ENCODE data around the gene DAB1. TPM values are rescaled to one million over a fixed set of nuclear protein-coding genes. Genes with fewer than 3 reads are reported as not detected.

Gene DAB1
- total and polyA plus RNA-seq, 4 donors = 0.05 to 2.6 (median 1.8) TPM

GRCh38 chr1:57117753-57118152 lies 306.1 kb downstream of the DAB1 start:
- DNase-seq (no peak), ATAC-seq (ENCODE audit: low FRiP score) (no peak)
- Histone ChIP-seq H3K4me3 (ENCODE audit: low read length in 2 of 2) (no peak overlapping the region), H3K36me3 (ENCODE audit: control insufficient read depth in 1 of 2, insufficient read depth in 2 of 2, low read length in 1 of 2) (no peaks in the 10 kb centered on the region), H3K27me3 (ENCODE audit: control insufficient read depth in 1 of 2, insufficient read depth in 2 of 2, low read length in 1 of 2) (no peaks in the 10 kb centered on the region), H3K9me3 (ENCODE audit: control insufficient read depth, low read length) (no peaks in the 10 kb centered on the region), H3K4me1 (ENCODE audit: control insufficient read depth in 1 of 2, insufficient read depth in 2 of 2, low read length in 2 of 2) (no peaks in the 10 kb centered on the region), H3K27ac (ENCODE audit: low read depth in 1 of 2, low read length in 2 of 2) (no peak overlapping the region)
- intact Hi-C loops (cut with DNase I) = no loop called here
- WGBS, 2 donors = 25 to 37% methylated on average over 1 of the region's 1 CpG

DNA sequence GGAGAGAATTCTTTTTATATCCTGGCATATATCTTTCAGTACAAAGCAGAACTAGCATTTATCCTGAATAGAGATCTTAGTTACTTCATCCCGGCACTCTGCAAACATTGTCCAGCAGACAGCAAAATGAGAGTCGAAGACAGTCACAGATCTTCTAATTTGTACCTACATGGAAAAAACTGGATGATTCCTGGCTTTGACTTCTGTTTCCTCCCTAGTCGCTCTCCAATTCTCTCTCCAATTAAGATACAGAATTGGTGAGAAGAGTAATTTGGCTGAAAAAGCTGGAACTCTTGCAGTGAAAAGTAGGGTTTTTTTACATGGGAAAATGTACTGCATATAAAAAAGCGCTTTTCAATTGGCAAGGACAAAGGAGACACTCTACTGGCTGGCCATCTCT lies 307.0 kb downstream of the DAB1 start:
- Histone ChIP-seq H3K9me3 (ENCODE audit: control insufficient read depth, low read length) (no peaks in the 10 kb centered on the region), H3K4me3 (ENCODE audit: low read length in 2 of 2) (no peak overlapping the region), H3K36me3 (ENCODE audit: control insufficient read depth in 1 of 2, insufficient read depth in 2 of 2, low read length in 1 of 2) (no peaks in the 10 kb centered on the region), H3K27me3 (ENCODE audit: control insufficient read depth in 1 of 2, insufficient read depth in 2 of 2, low read length in 1 of 2) (no peaks in the 10 kb centered on the region), H3K27ac (ENCODE audit: low read depth in 1 of 2, low read length in 2 of 2) (no peak overlapping the region), H3K4me1 (ENCODE audit: control insufficient read depth in 1 of 2, insufficient read depth in 2 of 2, low read length in 2 of 2) (no peaks in the 10 kb centered on the region)
- intact Hi-C loops (cut with DNase I) = no loop called here
- ATAC-seq (ENCODE audit: low FRiP score) (no peak), DNase-seq (no peak)
- 90 to 93% methylated on average over 4 of the region's 4 CpGs for WGBS, 2 donors

DNA sequence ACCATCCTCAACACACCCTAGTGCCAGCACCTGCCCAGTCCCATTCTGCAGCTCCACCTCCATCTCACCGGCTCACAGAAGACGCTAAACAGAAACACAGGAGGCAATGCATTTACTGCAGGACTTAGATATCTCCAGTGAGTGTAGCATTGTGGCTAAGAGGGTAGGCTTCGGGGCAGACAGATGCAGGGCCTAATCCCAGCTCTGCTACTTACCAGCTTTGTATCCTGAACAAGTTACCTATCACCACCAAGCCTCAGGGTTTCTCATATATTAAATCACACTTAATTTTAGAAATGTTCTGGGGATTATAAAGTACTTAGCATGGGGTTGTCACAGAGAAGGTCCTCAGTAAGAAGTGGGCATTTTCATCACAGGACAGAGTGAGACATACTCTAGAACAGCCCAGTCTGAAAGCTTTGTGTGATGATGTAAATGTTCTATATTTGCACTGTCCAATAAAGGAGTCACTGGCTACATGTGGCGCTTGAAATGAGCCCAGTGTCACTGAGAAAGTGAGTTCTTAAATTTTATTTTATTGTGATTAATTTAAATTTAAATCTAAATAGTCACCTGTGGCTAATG lies 308.7 kb downstream of the DAB1 start:
- DNase-seq = no peak
- ATAC-seq (ENCODE audit: low FRiP score) = no peak
- H3K4me3 ChIP-seq (ENCODE audit: low read length in 2 of 2) = no peak overlapping the region
- no peaks in the 10 kb centered on the region for H3K36me3 ChIP-seq (ENCODE audit: control insufficient read depth in 1 of 2, insufficient read depth in 2 of 2, low read length in 1 of 2)
- H3K9me3 ChIP-seq (ENCODE audit: control insufficient read depth, low read length) = no peaks in the 10 kb centered on the region
- no peak overlapping the region for H3K27ac ChIP-seq (ENCODE audit: low read depth in 1 of 2, low read length in 2 of 2)
- 90 to 93% methylated on average over 4 of the region's 4 CpGs for WGBS, 2 donors
- intact Hi-C loops (cut with DNase I) = no loop called here
- H3K27me3 ChIP-seq (ENCODE audit: control insufficient read depth in 1 of 2, insufficient read depth in 2 of 2, low read length in 1 of 2) = no peaks in the 10 kb centered on the region
- no peaks in the 10 kb centered on the region for H3K4me1 ChIP-seq (ENCODE audit: control insufficient read depth in 1 of 2, insufficient read depth in 2 of 2, low read length in 2 of 2)

DNA sequence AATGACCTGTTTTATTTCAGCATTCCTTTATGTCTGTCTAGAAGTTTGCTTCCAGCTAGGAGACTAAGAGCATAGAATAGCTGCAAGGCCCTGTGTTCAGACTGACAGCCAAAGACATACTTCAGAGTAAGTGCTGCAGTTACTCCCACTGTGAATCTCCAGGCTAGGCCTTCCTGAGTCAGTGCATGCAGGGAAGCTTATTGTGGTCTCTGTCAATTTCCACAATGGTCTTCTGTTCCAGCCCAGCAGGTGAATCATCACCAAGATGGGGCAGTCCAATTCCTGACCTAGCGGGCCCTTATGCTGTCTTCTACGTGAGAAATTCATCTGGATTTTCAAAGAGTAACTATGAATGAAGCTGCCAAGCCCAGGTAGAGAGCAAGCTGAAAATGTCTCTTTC lies 311.7 kb downstream of the DAB1 start:
- WGBS, 2 donors = 69 to 73% methylated on average over 2 of the region's 2 CpGs
- ATAC-seq (ENCODE audit: low FRiP score) = no peak
- intact Hi-C loops (cut with DNase I) = no loop called here

DNA sequence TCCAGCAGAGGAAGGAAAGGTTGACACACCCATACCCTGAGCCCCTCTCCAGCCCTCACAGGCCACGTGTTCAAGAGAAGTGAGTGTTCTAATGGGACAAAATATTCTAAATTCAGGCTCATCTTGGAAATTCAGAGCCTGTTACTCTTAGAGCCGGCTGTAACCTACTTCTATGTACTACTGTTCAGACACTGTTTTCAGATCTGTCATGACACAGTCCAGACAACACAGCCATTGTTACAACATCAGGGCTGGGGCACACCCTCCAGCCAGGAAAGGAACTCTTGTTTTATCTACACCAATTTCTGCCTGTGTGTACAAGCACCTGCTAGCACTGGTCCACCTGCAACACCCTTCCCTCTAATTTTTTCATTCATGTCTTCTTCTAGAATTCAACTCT lies 312.7 kb downstream of the DAB1 start:
- Histone ChIP-seq H3K4me3 (ENCODE audit: low read length in 2 of 2) (no peak overlapping the region), H3K9me3 (ENCODE audit: control insufficient read depth, low read length) (no peaks in the 10 kb centered on the region), H3K4me1 (ENCODE audit: control insufficient read depth in 1 of 2, insufficient read depth in 2 of 2, low read length in 2 of 2) (no peaks in the 10 kb centered on the region), H3K27ac (ENCODE audit: low read depth in 1 of 2, low read length in 2 of 2) (no peak overlapping the region), H3K27me3 (ENCODE audit: control insufficient read depth in 1 of 2, insufficient read depth in 2 of 2, low read length in 1 of 2) (no peaks in the 10 kb centered on the region), H3K36me3 (ENCODE audit: control insufficient read depth in 1 of 2, insufficient read depth in 2 of 2, low read length in 1 of 2) (no peaks in the 10 kb centered on the region)
- DNase-seq = no peak
- no peak for ATAC-seq (ENCODE audit: low FRiP score)
- WGBS, 2 donors = 68 to 84% methylated on average over 2 of the region's 2 CpGs
- intact Hi-C loops (cut with DNase I) = no loop called here

More for the DNA sequence above, 311.7 kb downstream of the DAB1 start:
- H3K9me3 ChIP-seq (ENCODE audit: control insufficient read depth, low read length) = no peaks in the 10 kb centered on the region
- no peaks in the 10 kb centered on the region for H3K27me3 ChIP-seq (ENCODE audit: control insufficient read depth in 1 of 2, insufficient read depth in 2 of 2, low read length in 1 of 2)
- DNase-seq = no peak
- H3K36me3 ChIP-seq (ENCODE audit: control insufficient read depth in 1 of 2, insufficient read depth in 2 of 2, low read length in 1 of 2) = no peaks in the 10 kb centered on the region
- H3K27ac ChIP-seq (ENCODE audit: low read depth in 1 of 2, low read length in 2 of 2) = no peak overlapping the region
- no peak overlapping the region for H3K4me3 ChIP-seq (ENCODE audit: low read length in 2 of 2)
- no peaks in the 10 kb centered on the region for H3K4me1 ChIP-seq (ENCODE audit: control insufficient read depth in 1 of 2, insufficient read depth in 2 of 2, low read length in 2 of 2)

DNA sequence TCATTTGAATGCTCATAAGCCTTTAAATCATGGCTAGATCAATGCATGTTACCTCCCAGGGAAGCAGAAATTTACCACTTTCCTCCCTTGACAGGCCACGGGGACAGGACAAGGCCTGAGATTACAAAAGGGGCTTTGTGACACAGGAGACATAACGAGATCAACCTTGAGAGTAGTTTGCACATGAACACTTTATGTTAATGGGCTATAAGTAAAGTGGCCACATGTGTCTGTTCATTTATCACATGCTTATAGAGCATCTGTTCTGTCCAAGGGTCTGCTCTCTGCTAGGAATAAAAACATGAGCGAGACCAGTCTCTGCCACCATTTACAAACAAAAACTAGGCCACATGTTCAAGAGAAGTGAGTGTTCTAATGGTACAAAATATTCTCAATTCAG lies 314.0 kb downstream of the DAB1 start:
- Histone ChIP-seq H3K36me3 (ENCODE audit: control insufficient read depth in 1 of 2, insufficient read depth in 2 of 2, low read length in 1 of 2) (no peaks in the 10 kb centered on the region), H3K9me3 (ENCODE audit: control insufficient read depth, low read length) (no peaks in the 10 kb centered on the region), H3K27ac (ENCODE audit: low read depth in 1 of 2, low read length in 2 of 2) (no peak overlapping the region), H3K27me3 (ENCODE audit: control insufficient read depth in 1 of 2, insufficient read depth in 2 of 2, low read length in 1 of 2) (peaks cover 0 to 2% of the 10 kb centered on the region in 2 donors), H3K4me1 (ENCODE audit: control insufficient read depth in 1 of 2, insufficient read depth in 2 of 2, low read length in 2 of 2) (no peaks in the 10 kb centered on the region), H3K4me3 (ENCODE audit: low read length in 2 of 2) (no peak overlapping the region)
- intact Hi-C loops (cut with DNase I) = no loop called here
- no peak for DNase-seq
- no peak for ATAC-seq (ENCODE audit: low FRiP score)
- 68 to 77% methylated on average over 3 of the region's 3 CpGs for WGBS, 2 donors

DNA sequence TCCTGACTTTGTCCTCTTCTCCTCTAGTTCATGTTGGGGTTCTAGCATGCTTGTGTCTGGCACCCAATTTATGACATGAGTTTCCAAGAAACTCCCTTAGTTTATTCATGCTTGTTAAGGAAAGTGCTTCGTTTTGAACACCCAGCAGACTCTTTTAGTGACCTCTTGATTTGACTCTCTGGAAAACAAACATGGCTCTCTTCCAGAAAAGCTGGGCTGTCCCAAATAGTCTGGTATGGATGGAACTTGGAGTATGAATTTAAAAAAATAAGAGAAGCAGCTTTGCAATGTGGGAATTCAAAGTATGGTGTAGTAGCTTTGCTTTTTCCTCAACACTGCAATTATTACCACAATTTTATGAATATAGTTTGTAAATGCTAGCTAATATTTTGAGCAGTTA lies 314.6 kb downstream of the DAB1 start:
- 21 to 29% methylated on average over 1 of the region's 1 CpG for WGBS, 2 donors
- no peaks in the 10 kb centered on the region for H3K36me3 ChIP-seq (ENCODE audit: control insufficient read depth in 1 of 2, insufficient read depth in 2 of 2, low read length in 1 of 2)
- DNase-seq (no peak), ATAC-seq (ENCODE audit: low FRiP score) (no peak)
- H3K27ac ChIP-seq (ENCODE audit: low read depth in 1 of 2, low read length in 2 of 2) = no peak overlapping the region
- H3K4me1 ChIP-seq (ENCODE audit: control insufficient read depth in 1 of 2, insufficient read depth in 2 of 2, low read length in 2 of 2) = no peaks in the 10 kb centered on the region
- intact Hi-C loops (cut with DNase I) = no loop called here
- no peak overlapping the region for H3K4me3 ChIP-seq (ENCODE audit: low read length in 2 of 2)
- H3K27me3 ChIP-seq (ENCODE audit: control insufficient read depth in 1 of 2, insufficient read depth in 2 of 2, low read length in 1 of 2) = peaks cover 0 to 2% of the 10 kb centered on the region in 2 donors
- H3K9me3 ChIP-seq (ENCODE audit: control insufficient read depth, low read length) = no peaks in the 10 kb centered on the region

- H3K36me3 ChIP-seq (ENCODE audit: control insufficient read depth in 1 of 2, insufficient read depth in 2 of 2, low read length in 1 of 2) = no peaks in the 10 kb centered on the region
- H3K27me3 ChIP-seq (ENCODE audit: control insufficient read depth in 1 of 2, insufficient read depth in 2 of 2, low read length in 1 of 2) = peaks cover 0 to 2% of the 10 kb centered on the region in 2 donors
- intact Hi-C loops (cut with DNase I) = no loop called here
- no peak overlapping the region for H3K27ac ChIP-seq (ENCODE audit: low read depth in 1 of 2, low read length in 2 of 2)
- H3K4me1 ChIP-seq (ENCODE audit: control insufficient read depth in 1 of 2, insufficient read depth in 2 of 2, low read length in 2 of 2) = no peaks in the 10 kb centered on the region
- ATAC-seq (ENCODE audit: low FRiP score) = no peak
- H3K9me3 ChIP-seq (ENCODE audit: control insufficient read depth, low read length) = no peaks in the 10 kb centered on the region
- DNase-seq = no peak
- WGBS, 2 donors = 87 to 91% methylated on average over 4 of the region's 4 CpGs
- no peak overlapping the region for H3K4me3 ChIP-seq (ENCODE audit: low read length in 2 of 2)
Observed at GRCh38 chr1:57106296-57106695, 317.6 kb downstream of the DAB1 start.

GRCh38 chr1:57102561-57103326 lies 321.1 kb downstream of the DAB1 start:
- no peak for ATAC-seq (ENCODE audit: low FRiP score)
- H3K4me3 ChIP-seq (ENCODE audit: low read length in 2 of 2) = no peak overlapping the region

More at GRCh38 chr1:57102561-57103326, 321.1 kb downstream of the DAB1 start:
- H3K4me1 ChIP-seq (ENCODE audit: control insufficient read depth in 1 of 2, insufficient read depth in 2 of 2, low read length in 2 of 2) = no peaks in the 10 kb centered on the region
- 70 to 75% methylated on average over 7 of the region's 7 CpGs for WGBS, 2 donors
- H3K27ac ChIP-seq (ENCODE audit: low read depth in 1 of 2, low read length in 2 of 2) = no peak overlapping the region
- intact Hi-C loops (cut with DNase I) = no loop called here
- no peaks in the 10 kb centered on the region for H3K9me3 ChIP-seq (ENCODE audit: control insufficient read depth, low read length)
- H3K36me3 ChIP-seq (ENCODE audit: control insufficient read depth in 1 of 2, insufficient read depth in 2 of 2, low read length in 1 of 2) = no peaks in the 10 kb centered on the region
- peaks cover 0 to 2% of the 10 kb centered on the region in 2 donors for H3K27me3 ChIP-seq (ENCODE audit: control insufficient read depth in 1 of 2, insufficient read depth in 2 of 2, low read length in 1 of 2)
- no peak for DNase-seq
